Stimulated activated CD4-positive, alpha-beta T cell treated with anti-CD3 and anti-CD28 coated beads, Interleukin-4, amount 100 ng/mL, for 4 hours (primary cell): ENCODE results near the gene PLCG2.
"Not testable (repeated sequence)": the region's sequence is repeated elsewhere in the genome, so short reads cannot be mapped to it uniquely, and the experiment has no call there.

Experiments used
- DNase-seq, 2 experiments: peaks; one replicate each; pipeline ENCODE4 v3.0.0-alpha.2; 2020

Gene PLCG2

GRCh38 chr16:82008957-82009592 lies 230.0 kb downstream of the PLCG2 start:
- no peak for DNase-seq

- DNase-seq: not testable (repeated sequence)
These were observed 230.7 kb downstream of the PLCG2 start for GRCh38 chr16:82009789-82010188.

DNA sequence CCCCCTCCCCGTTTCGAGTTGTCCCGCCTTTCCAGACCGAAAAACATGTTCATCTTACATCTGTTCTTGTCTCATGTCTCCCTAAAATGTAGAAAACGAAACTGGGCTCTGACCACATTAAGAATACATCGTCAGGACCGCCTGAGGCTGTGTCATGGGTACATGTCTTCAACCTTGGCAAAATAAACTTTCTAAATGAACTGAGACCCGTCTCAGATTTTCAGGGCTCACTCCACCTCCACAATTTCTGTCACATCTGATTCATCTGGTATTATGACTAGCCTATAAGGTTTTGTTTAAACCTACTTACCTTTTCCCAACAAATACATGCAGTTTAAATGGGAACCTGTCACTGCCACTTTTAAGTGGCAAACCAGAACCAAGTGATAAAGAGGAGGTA lies 231.6 kb downstream of the PLCG2 start:
- DNase-seq: no peak

DNA sequence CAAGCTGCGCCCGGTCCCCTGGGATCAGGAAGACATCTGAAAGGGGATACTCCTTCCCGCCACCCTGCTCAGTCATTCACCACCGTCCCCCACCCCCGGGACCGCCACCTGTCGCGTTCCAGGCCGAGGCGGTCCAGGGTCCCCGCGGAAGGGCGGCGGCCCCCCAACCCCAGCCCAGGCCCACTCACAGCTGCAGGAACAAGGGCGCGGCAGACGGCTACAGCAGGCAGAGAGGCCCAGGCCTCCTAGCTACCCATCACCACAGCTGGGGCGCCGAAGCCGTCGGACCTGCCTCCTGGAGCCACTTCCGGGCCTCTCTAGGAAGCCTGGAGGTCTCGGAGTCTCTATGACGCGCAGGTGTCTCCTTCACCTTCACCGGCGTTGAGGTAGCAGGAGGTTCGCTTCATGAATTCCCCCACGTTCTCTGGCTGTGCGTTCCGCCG lies 232.1 kb downstream of the PLCG2 start, which contains the start of gene SDR42E1:
Gene SDR42E1, minus strand, starts transcription at position 272 of the 443 bp plus-strand sequence. CDS start 10,612 bp downstream, outside the sequence.
- peak; percentile 62 to 69 for DNase-seq
